H9 (cell line): Measurements from ENCODE around the gene MYDGF. TPM values are rescaled to one million over a fixed set of nuclear protein-coding genes. Genes with fewer than 3 reads are reported as not detected.

Source experiments
- DNase-seq: peaks from one replicate; pipeline ENCODE4 v3.0.0-alpha.2; 2017
- H2AFZ ChIP-seq: one replicate; pipeline ENCODE4 v1.6.1; 2013; ENCODE audit warnings: mild to moderate bottlenecking, low read length, control low read depth, moderate library complexity
- H2AK5ac ChIP-seq: 2 replicates; pipeline ENCODE4 v1.6.1; 2013; ENCODE audit warnings: low read length, control low read depth, mixed read lengths; ENCODE audit not compliant: insufficient read length
- H2BK120ac ChIP-seq: one replicate; pipeline ENCODE4 v1.6.1; 2013; ENCODE audit warnings: low read depth, mild to moderate bottlenecking, low read length, control low read depth, inconsistent platforms; ENCODE audit not compliant: poor library complexity, severe bottlenecking
- H2BK12ac ChIP-seq: 2 replicates; pipeline ENCODE4 v1.6.1; 2013; ENCODE audit warnings: low read length, control low read depth, mixed read lengths, low read depth; ENCODE audit not compliant: insufficient read length
- H2BK15ac ChIP-seq: 2 replicates; pipeline ENCODE4 v1.6.1; 2013; ENCODE audit warnings: low read depth, low read length, control low read depth
- H2BK20ac ChIP-seq: one replicate; pipeline ENCODE4 v1.6.1; 2013; ENCODE audit warnings: low read depth, mild to moderate bottlenecking, low read length, control low read depth, inconsistent platforms; ENCODE audit not compliant: poor library complexity, severe bottlenecking
- H2BK5ac ChIP-seq: 2 replicates; pipeline ENCODE4 v1.6.1; 2013; ENCODE audit warnings: low read length, control low read depth, mixed read lengths; ENCODE audit not compliant: insufficient read length
- H3K14ac ChIP-seq: 2 replicates; pipeline ENCODE4 v1.6.1; 2013; ENCODE audit warnings: low read length, control low read depth; ENCODE audit not compliant: insufficient read depth
- H3K18ac ChIP-seq: 2 replicates; pipeline ENCODE4 v1.6.1; 2013; ENCODE audit warnings: low read depth, mild to moderate bottlenecking, mixed read lengths, low read length, control low read depth; ENCODE audit not compliant: insufficient read length
- H3K23ac ChIP-seq: 2 replicates; pipeline ENCODE4 v1.6.1; 2013; ENCODE audit warnings: low read length, control low read depth, mixed read lengths, low read depth; ENCODE audit not compliant: insufficient read length
- H3K23me2 ChIP-seq: 2 replicates; pipeline ENCODE4 v1.6.1; 2013; ENCODE audit warnings: low read depth, mild to moderate bottlenecking, mixed read lengths, low read length, control low read depth; ENCODE audit not compliant: insufficient read length, poor library complexity, severe bottlenecking
- H3K27ac ChIP-seq: 2 replicates; pipeline ENCODE4 v1.5.1; 2013; ENCODE audit warnings: low read length, control low read depth, mixed read lengths, low read depth; ENCODE audit not compliant: insufficient read length
- H3K27me3 ChIP-seq: 2 replicates; pipeline ENCODE4 v1.6.1; 2013; ENCODE audit warnings: low read length, control low read depth, inconsistent platforms; ENCODE audit not compliant: insufficient read depth
- H3K4ac ChIP-seq: 2 replicates; pipeline ENCODE4 v1.6.1; 2013; ENCODE audit warnings: low read depth, mild to moderate bottlenecking, control low read depth, inconsistent platforms, low read length, moderate library complexity
- H3K4me1 ChIP-seq: 2 replicates; pipeline ENCODE4 v1.6.1; 2013; ENCODE audit warnings: low read length, control low read depth, inconsistent platforms; ENCODE audit not compliant: insufficient read depth
- H3K4me2 ChIP-seq: 2 replicates; pipeline ENCODE4 v1.6.1; 2013; ENCODE audit warnings: low read length, control low read depth, mixed read lengths; ENCODE audit not compliant: insufficient read length, insufficient read depth
- H3K56ac ChIP-seq: 2 replicates; pipeline ENCODE4 v1.6.1; 2013; ENCODE audit warnings: low read depth, mild to moderate bottlenecking, mixed read lengths, low read length, control low read depth; ENCODE audit not compliant: insufficient read length
- H3K79me1 ChIP-seq: 2 replicates; pipeline ENCODE4 v1.6.1; 2013; ENCODE audit warnings: low read depth, mild to moderate bottlenecking, moderate library complexity, low read length, control low read depth, inconsistent platforms; ENCODE audit not compliant: insufficient read depth, poor library complexity, severe bottlenecking
- H3K79me2 ChIP-seq: 2 replicates; pipeline ENCODE4 v1.6.1; 2013; ENCODE audit warnings: low read length, control low read depth, inconsistent platforms; ENCODE audit not compliant: insufficient read depth
- H3K9ac ChIP-seq: 2 replicates; pipeline ENCODE4 v1.6.1; 2013; ENCODE audit warnings: low read length, control low read depth, mixed read lengths; ENCODE audit not compliant: insufficient read length; ENCODE audit errors: extremely low read depth
- H3K9me3 ChIP-seq: one replicate; pipeline ENCODE4 v1.6.1; 2013; ENCODE audit warnings: low read depth, low read length, inconsistent platforms; ENCODE audit not compliant: control insufficient read depth
- H3T11ph ChIP-seq: one replicate; pipeline ENCODE4 v1.6.1; 2013; ENCODE audit warnings: mild to moderate bottlenecking, low read length, control low read depth, inconsistent platforms
- H4K20me1 ChIP-seq: one replicate; pipeline ENCODE4 v1.6.1; 2013; ENCODE audit not compliant: control insufficient read depth, insufficient read length, insufficient read depth
- H4K5ac ChIP-seq: 2 replicates; pipeline ENCODE4 v1.6.1; 2013; ENCODE audit warnings: low read depth, mild to moderate bottlenecking, mixed read lengths, low read length, control low read depth; ENCODE audit not compliant: insufficient read length
- H4K8ac ChIP-seq: replicated peaks from 2 replicates; pipeline ENCODE4 v1.6.1; 2013; ENCODE audit warnings: low read length, control low read depth, mixed read lengths, low read depth; ENCODE audit not compliant: insufficient read length
- H4K91ac ChIP-seq: 2 replicates; pipeline ENCODE4 v1.6.1; 2013; ENCODE audit warnings: low read depth, mild to moderate bottlenecking, moderate library complexity, mixed read lengths, low read length, control low read depth; ENCODE audit not compliant: insufficient read length
- H3K27ac Mint-ChIP-seq, 3 experiments: 2 replicates in 2 of 3; 3 replicates in 1 of 3; pipeline ENCODE4 v1.8.0; 2020 to 2021; ENCODE audit warnings: mixed read lengths in 3 of 3, mild to moderate bottlenecking in 1 of 3, moderate library complexity in 1 of 3
- H3K27me3 Mint-ChIP-seq: 2 replicates; pipeline ENCODE4 v1.8.0; 2021; ENCODE audit warnings: low read depth, mild to moderate bottlenecking, moderate library complexity, mixed read lengths
- H3K36me3 Mint-ChIP-seq, 3 experiments: 2 replicates in 2 of 3; 3 replicates in 1 of 3; pipeline ENCODE4 v1.8.0; 2020 to 2021; ENCODE audit warnings: low read depth in 3 of 3, mixed read lengths in 3 of 3; ENCODE audit not compliant: insufficient read depth in 1 of 3
- H3K4me1 Mint-ChIP-seq, 2 experiments: 2 replicates each; pipeline ENCODE4 v1.8.0; 2020; ENCODE audit warnings: mixed read lengths in 2 of 2
- H3K4me3 Mint-ChIP-seq, 2 experiments: 2 replicates in 1 of 2; 3 replicates in 1 of 2; pipeline ENCODE4 v1.8.0; 2020 to 2021; ENCODE audit warnings: mild to moderate bottlenecking in 2 of 2, mixed read lengths in 2 of 2, moderate library complexity in 1 of 2
- H3K9me3 Mint-ChIP-seq, 2 experiments: 2 replicates in 1 of 2; 3 replicates in 1 of 2; pipeline ENCODE4 v1.8.0; 2020; ENCODE audit warnings: mild to moderate bottlenecking in 2 of 2, mixed read lengths in 2 of 2, moderate library complexity in 1 of 2
- CTCF ChIP-seq: fragments of 200-600 bp; sonication (generic); conservative IDR thresholded peaks from 3 replicates; pipeline ENCODE4 v1.8.0; 2021; ENCODE audit warnings: antibody characterized with exemption, mild to moderate bottlenecking
- WGBS: extraction: QIAGEN DNeasy Blood & Tissue Kit; methylation state at CpG from one replicate; pipeline ENCODE4 v1.1.7; 2013; ENCODE audit warnings: missing lambda C conversion rate, low lambda C conversion rate, mixed read lengths; ENCODE audit not compliant: insufficient read length; ENCODE audit errors: extremely low coverage; 5-methylcytosine and 5-hydroxymethylcytosine counted together
- total RNA-seq: library from RNA; stranded (reverse); gene quantifications from 2 replicates; pipeline ENCODE4 v1.2.1, GENCODE V29; 2021

The MYDGF gene
- total RNA-seq, 1 experiment from 2014 or later, result 43.4 TPM

GRCh38 chr19:4692251-4693077 is 22.3 kb upstream of the MYDGF start:
- H4K8ac ChIP-seq, result no peak overlapping the region
- no peak overlapping the region for H2BK15ac ChIP-seq
- no peak overlapping the region for H3K9ac ChIP-seq
- H4K5ac ChIP-seq, result no peak overlapping the region
- no peaks in the 10 kb centered on the region for H3K27me3 ChIP-seq
- WGBS, result no CpG with 5 or more reads among the region's 27 CpGs
- no peaks in the 10 kb centered on the region for H3K9me3 ChIP-seq
- H2BK20ac ChIP-seq, result no peak overlapping the region
- H2AFZ ChIP-seq, result no peak overlapping the region
- no peak overlapping the region for H3K18ac ChIP-seq
- no peak overlapping the region for H3K4me2 ChIP-seq
- H3K14ac ChIP-seq, result no peak overlapping the region; the same call in 1 of the 2 replicates
- Mint-ChIP-seq H3K4me3 (no peak overlapping the region), H3K36me3 (peaks cover 24 to 69% (median 57%) of the 10 kb centered on the region in 3 experiments), H3K27me3 (no peaks in the 10 kb centered on the region), H3K4me1 (no peaks in the 10 kb centered on the region), H3K27ac (peak overlapping the region in 2 of 3 experiments; percentile 28 to 35; a peak in 2 of 7 replicates), H3K9me3 (no peaks in the 10 kb centered on the region)
- no peak overlapping the region for H2AK5ac ChIP-seq
- H2BK12ac ChIP-seq, result no peak overlapping the region
- no peak overlapping the region for H3K4ac ChIP-seq
- H3K4me1 ChIP-seq, result no peaks in the 10 kb centered on the region
- TF ChIP-seq CTCF, result no peak
- no peak overlapping the region for H3K56ac ChIP-seq
- no peak overlapping the region for H2BK5ac ChIP-seq
- no peak overlapping the region for H4K91ac ChIP-seq
- H3K79me2 ChIP-seq, result no peaks in the 10 kb centered on the region
- no peak overlapping the region for H2BK120ac ChIP-seq
- H4K20me1 ChIP-seq, result no peaks in the 10 kb centered on the region
- DNase-seq, result no peak
- H3K79me1 ChIP-seq, result no peaks in the 10 kb centered on the region
- no peaks in the 10 kb centered on the region for H3K23me2 ChIP-seq
- no peak overlapping the region for H3T11ph ChIP-seq
- no peak overlapping the region for H3K27ac ChIP-seq
- no peak overlapping the region for H3K23ac ChIP-seq
